Mucosa of rectum (tissue), 2 donors: ENCODE measurements around the gene PARN.
A peak's percentile ranks its signal among the peaks of the same experiment; 100 is the strongest.
"Not testable (repeated sequence)": the region's sequence is repeated elsewhere in the genome, so short reads cannot be mapped to it uniquely, and the experiment has no call there.

Experiments
- H3K27ac ChIP-seq, 2 donors: one replicate each; pipeline ENCODE4 v1.7.0; 2013; ENCODE audit warnings: inconsistent platforms in 2 of 2, low read depth in 2 of 2, low read length in 2 of 2
- H3K27me3 ChIP-seq, 2 donors: one replicate each; pipeline ENCODE4 v1.7.0; 2013; ENCODE audit warnings: low read length in 2 of 2; ENCODE audit not compliant: control insufficient read depth in 2 of 2, insufficient read depth in 2 of 2
- H3K36me3 ChIP-seq, 2 donors: one replicate each; pipeline ENCODE4 v1.7.0; 2013; ENCODE audit warnings: low read length in 2 of 2; ENCODE audit not compliant: control insufficient read depth in 2 of 2, insufficient read depth in 2 of 2
- H3K4me1 ChIP-seq, 2 donors: one replicate each; pipeline ENCODE4 v1.7.0; 2013; ENCODE audit warnings: low read length in 2 of 2, mild to moderate bottlenecking in 1 of 2; ENCODE audit not compliant: control insufficient read depth in 2 of 2, insufficient read depth in 2 of 2
- H3K4me3 ChIP-seq, 2 donors: one replicate each; pipeline ENCODE4 v1.7.0; 2013; ENCODE audit warnings: low read length in 2 of 2
- H3K9ac ChIP-seq, 2 donors: one replicate each; pipeline ENCODE4 v1.7.0; 2013; ENCODE audit warnings: low read length in 2 of 2, low read depth in 1 of 2, mild to moderate bottlenecking in 1 of 2
- H3K9me3 ChIP-seq, 2 donors: one replicate each; pipeline ENCODE4 v1.7.0; 2013; ENCODE audit warnings: low read length in 2 of 2; ENCODE audit not compliant: control insufficient read depth in 2 of 2
- donor health status: healthy.
- donor health status: Normal muscosa, but diverticular disease.

PARN gene

GRCh38 chr16:14576532-14576931 is 53.5 kb downstream of the PARN start:
- Histone ChIP-seq H3K27me3 (no peaks in the 10 kb centered on the region), H3K36me3 (peaks cover 23 to 48% of the 10 kb centered on the region in 2 donors)

GRCh38 chr16:14576069-14576468 is 54.0 kb downstream of the PARN start:
- H3K9me3 ChIP-seq = no peaks in the 10 kb centered on the region
- H3K36me3 ChIP-seq = peaks cover 19 to 44% of the 10 kb centered on the region in 2 donors

More at GRCh38 chr16:14576532-14576931, 53.5 kb downstream of the PARN start:
- Histone ChIP-seq H3K4me3 (no peak overlapping the region), H3K4me1 (peaks cover 0 to 9% of the 10 kb centered on the region in 2 donors), H3K9ac (no peak overlapping the region), H3K9me3 (no peaks in the 10 kb centered on the region), H3K27ac (peak overlapping the region in 1 of 2 donors; percentile 29)

GRCh38 chr16:14574698-14575415 is 55.2 kb downstream of the PARN start:
- peaks cover 17 to 33% of the 10 kb centered on the region in 2 donors for H3K36me3 ChIP-seq
- not testable (repeated sequence) for H3K9ac ChIP-seq

More at GRCh38 chr16:14576069-14576468, 54.0 kb downstream of the PARN start:
- Histone ChIP-seq H3K27ac (peak overlapping the region in 1 of 2 donors; percentile 29), H3K4me1 (peaks cover 0 to 9% of the 10 kb centered on the region in 2 donors), H3K9ac (peak overlapping the region in 1 of 2 donors; percentile 27), H3K27me3 (no peaks in the 10 kb centered on the region), H3K4me3 (no peak overlapping the region)

GRCh38 chr16:14572535-14572934 is 57.5 kb downstream of the PARN start:
- Histone ChIP-seq H3K4me3 (no peak overlapping the region), H3K9me3 (no peaks in the 10 kb centered on the region), H3K27ac (no peak overlapping the region), H3K4me1 (peaks cover 5 to 19% of the 10 kb centered on the region in 2 donors), H3K9ac (no peak overlapping the region), H3K36me3 (peaks cover 8 to 21% of the 10 kb centered on the region in 2 donors), H3K27me3 (no peaks in the 10 kb centered on the region)

More at GRCh38 chr16:14574698-14575415, 55.2 kb downstream of the PARN start:
- not testable (repeated sequence) for H3K27me3 ChIP-seq, H3K9me3 ChIP-seq, H3K27ac ChIP-seq, H3K4me3 ChIP-seq
- peaks cover 0 to 11% of the 10 kb centered on the region in 2 donors for H3K4me1 ChIP-seq

GRCh38 chr16:14569213-14569612 is 60.8 kb downstream of the PARN start:
- Histone ChIP-seq H3K9me3 (no peaks in the 10 kb centered on the region), H3K36me3 (peaks cover 0 to 8% of the 10 kb centered on the region in 2 donors), H3K4me1 (peaks cover 22 to 31% of the 10 kb centered on the region in 2 donors), H3K27ac (peak overlapping the region; percentile 29 to 61), H3K4me3 (no peak overlapping the region), H3K27me3 (no peaks in the 10 kb centered on the region), H3K9ac (no peak overlapping the region)

GRCh38 chr16:14566599-14566998 is 63.5 kb downstream of the PARN start:
- Histone ChIP-seq H3K9me3 (no peaks in the 10 kb centered on the region), H3K27me3 (no peaks in the 10 kb centered on the region), H3K9ac (peak overlapping the region in 1 of 2 donors; percentile 3), H3K36me3 (no peaks in the 10 kb centered on the region), H3K4me1 (peaks cover 33 to 49% of the 10 kb centered on the region in 2 donors), H3K27ac (peak overlapping the region in 1 of 2 donors; percentile 85), H3K4me3 (no peak overlapping the region)

GRCh38 chr16:14565688-14566025 is 64.4 kb downstream of the PARN start:
- peaks cover 33 to 49% of the 10 kb centered on the region in 2 donors for H3K4me1 ChIP-seq
- no peak overlapping the region for H3K4me3 ChIP-seq
- peak overlapping the region; percentile 84 to 85 for H3K27ac ChIP-seq
- no peaks in the 10 kb centered on the region for H3K9me3 ChIP-seq
- H3K36me3 ChIP-seq = no peaks in the 10 kb centered on the region
- no peaks in the 10 kb centered on the region for H3K27me3 ChIP-seq
- no peak overlapping the region for H3K9ac ChIP-seq

- peak overlapping the region in 1 of 2 donors; percentile 6 for H3K4me3 ChIP-seq
- H3K9me3 ChIP-seq = no peaks in the 10 kb centered on the region
- H3K36me3 ChIP-seq = peaks cover 0 to under 1% of the 10 kb centered on the region in 2 donors
- peak overlapping the region; percentile 84 to 85 for H3K27ac ChIP-seq
- no peaks in the 10 kb centered on the region for H3K27me3 ChIP-seq
- H3K9ac ChIP-seq = peak overlapping the region in 1 of 2 donors; percentile 59
- peaks cover 33 to 51% of the 10 kb centered on the region in 2 donors for H3K4me1 ChIP-seq
Observed at GRCh38 chr16:14564861-14565687, 65.0 kb downstream of the PARN start.

GRCh38 chr16:14564323-14564722 is 65.7 kb downstream of the PARN start:
- Histone ChIP-seq H3K4me3 (no peak overlapping the region), H3K9ac (peak overlapping the region; percentile 53 to 59), H3K4me1 (peaks cover 30 to 47% of the 10 kb centered on the region in 2 donors), H3K9me3 (no peaks in the 10 kb centered on the region), H3K36me3 (peaks cover 0 to 4% of the 10 kb centered on the region in 2 donors), H3K27ac (peak overlapping the region; percentile 84 to 85), H3K27me3 (no peaks in the 10 kb centered on the region)
